Peyer's patch (tissue), 4 donors: ENCODE data around the gene ITGAD. TPM values are rescaled to one million over a fixed set of nuclear protein-coding genes. Genes with fewer than 3 reads are reported as not detected.

Experiments used
- DNase-seq, 3 donors: peaks; one replicate each; pipeline ENCODE4 v3.0.0-alpha.2; 2017 to 2019
- H3K27ac ChIP-seq, 4 donors: fragments of 200-600 bp; sonication (generic); one replicate each; pipeline ENCODE4 v1.5.1; 2016 to 2019
- H3K27me3 ChIP-seq, 2 donors: fragments of 200-600 bp; sonication (generic); one replicate each; pipeline ENCODE4 v1.5.1; 2019
- H3K36me3 ChIP-seq, 3 donors: fragments of 200-600 bp; sonication (generic); one replicate each; pipeline ENCODE4 v1.5.1; 2016 to 2019
- H3K4me1 ChIP-seq, 4 donors: fragments of 200-600 bp; sonication (generic); one replicate each; pipeline ENCODE4 v1.5.1; 2016 to 2019
- H3K4me3 ChIP-seq, 4 donors: fragments of 200-600 bp; sonication (generic); 1 replicate in 3 of 4; 2 replicates in 1 of 4; pipeline ENCODE4 v1.5.1; 2016 to 2019; ENCODE audit warnings: mild to moderate bottlenecking in 1 of 4
- H3K9me3 ChIP-seq, 4 donors: fragments of 200-600 bp; sonication (generic); one replicate each; pipeline ENCODE4 v1.5.1; 2016 to 2019; ENCODE audit warnings: mild to moderate bottlenecking in 1 of 4
- CTCF ChIP-seq, 6 experiments: fragments of 450-650 bp in 4 of 6; fragments of 200-600 bp in 2 of 6; sonication (generic) in 1 of 6; IDR thresholded peaks; one replicate each; pipeline ENCODE4 v1.5.1; 2017 to 2019; ENCODE audit warnings: antibody characterized with exemption in 6 of 6, mild to moderate bottlenecking in 3 of 6, moderate library complexity in 1 of 6
- POLR2A ChIP-seq, 2 donors: fragments of 450-650 bp; IDR thresholded peaks; one replicate each; pipeline ENCODE4 v1.5.1; 2017; ENCODE audit warnings: antibody characterized with exemption in 2 of 2, mild to moderate bottlenecking in 2 of 2, moderate library complexity in 2 of 2
- total RNA-seq, 4 donors: library from RNA; depleted of rRNA; stranded (reverse); fragments of >200 nt; gene quantifications; one replicate each; pipeline ENCODE4 v1.1.0, GENCODE V29; 2016

The ITGAD gene
- total RNA-seq, 4 donors from 2014 or later: 0.83 TPM; not detected in 3

DNA sequence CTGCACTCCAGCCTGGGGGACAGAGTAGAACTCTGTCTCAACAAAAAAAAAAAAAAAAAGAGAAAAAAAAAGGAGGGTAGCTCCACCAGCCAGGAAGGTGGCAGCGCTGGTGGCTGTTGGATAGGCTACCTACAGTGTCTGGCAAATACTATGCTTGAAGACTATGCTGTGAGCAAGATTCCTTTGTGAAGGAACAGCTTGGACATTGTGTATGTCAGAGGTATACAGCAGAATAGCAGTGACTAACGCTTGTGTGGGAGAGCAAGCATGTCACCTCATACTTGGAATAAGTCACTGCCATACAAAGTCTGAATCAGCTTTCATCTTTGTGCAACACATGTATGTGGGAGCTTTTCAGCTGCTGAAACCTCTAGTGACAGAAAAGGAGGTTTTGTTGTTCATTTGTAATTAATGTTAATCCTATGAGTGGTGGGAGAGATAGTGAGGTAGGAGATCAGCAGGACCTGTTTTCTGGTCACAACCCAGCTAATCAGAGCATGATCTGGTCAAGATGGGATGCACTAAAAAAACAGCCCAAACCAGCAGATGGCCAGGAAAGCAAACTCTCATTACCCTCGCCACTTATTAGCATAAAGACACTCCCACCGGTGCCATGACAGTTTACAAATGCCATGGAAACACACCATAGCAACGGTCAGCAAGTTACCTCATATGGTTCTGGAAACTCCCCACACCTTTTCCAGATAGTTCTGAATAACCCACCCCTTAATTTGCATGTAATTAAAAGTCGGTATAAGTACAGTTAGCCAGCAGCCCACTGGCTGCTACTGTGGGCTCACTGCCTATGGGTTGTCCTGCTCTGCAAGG, 6.8 kb upstream of the ITGAD start:
- Histone ChIP-seq H3K27ac (no peak overlapping the region), H3K27me3 (no peaks in the 10 kb centered on the region), H3K4me3 (no peak overlapping the region), H3K4me1 (peaks cover 0 to 9% (median 0%) of the 10 kb centered on the region in 4 donors), H3K9me3 (no peaks in the 10 kb centered on the region), H3K36me3 (no peaks in the 10 kb centered on the region)
- no peak for DNase-seq
- no peak for TF ChIP-seq CTCF (IDR thresholded peaks at IDR 0.05)
- TF ChIP-seq POLR2A (IDR thresholded peaks at IDR 0.05): no peak

GRCh38 chr16:31388535-31388934, 4.6 kb upstream of the ITGAD start:
- no peaks in the 10 kb centered on the region for H3K9me3 ChIP-seq
- no peak for TF ChIP-seq POLR2A (IDR thresholded peaks at IDR 0.05)
- TF ChIP-seq CTCF (IDR thresholded peaks at IDR 0.05): no peak
- H3K36me3 ChIP-seq: no peaks in the 10 kb centered on the region
- no peaks in the 10 kb centered on the region for H3K27me3 ChIP-seq
- no peak overlapping the region for H3K4me3 ChIP-seq
- DNase-seq: no peak
- no peak overlapping the region for H3K27ac ChIP-seq
- H3K4me1 ChIP-seq: peaks cover 0 to 9% (median 0%) of the 10 kb centered on the region in 4 donors

GRCh38 chr16:31390504-31391041, 2.6 kb upstream of the ITGAD start:
- TF ChIP-seq CTCF (IDR thresholded peaks at IDR 0.05) (no peak), POLR2A (IDR thresholded peaks at IDR 0.05) (no peak)
- Histone ChIP-seq H3K9me3 (no peaks in the 10 kb centered on the region), H3K27me3 (no peaks in the 10 kb centered on the region), H3K4me3 (no peak overlapping the region), H3K36me3 (no peaks in the 10 kb centered on the region), H3K4me1 (peaks cover 0 to 4% (median 0%) of the 10 kb centered on the region in 4 donors), H3K27ac (no peak overlapping the region)
- DNase-seq: no peak

DNA sequence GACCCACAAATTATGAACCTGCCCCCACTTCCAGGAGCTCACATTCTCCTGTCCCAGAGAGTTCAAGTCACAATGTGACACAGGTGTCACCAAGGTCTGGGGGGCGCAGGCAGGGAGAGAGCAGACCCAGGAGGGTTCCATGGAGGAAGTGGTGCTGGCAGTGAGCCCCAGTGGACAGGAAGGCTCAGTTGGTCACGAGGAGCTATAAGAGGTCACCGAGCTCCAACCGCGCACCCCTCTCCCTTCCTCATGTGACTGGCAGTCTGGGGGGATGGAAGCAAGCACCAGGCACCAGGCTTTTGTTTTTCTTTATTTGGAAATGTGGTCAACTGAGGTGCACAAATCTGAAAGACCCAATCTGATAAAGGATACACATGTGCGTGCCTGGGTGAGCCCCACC, 2.5 kb downstream of the ITGAD start:
- H3K36me3 ChIP-seq: no peaks in the 10 kb centered on the region
- H3K9me3 ChIP-seq: no peaks in the 10 kb centered on the region
- no peak overlapping the region for H3K27ac ChIP-seq
- H3K4me3 ChIP-seq: no peak overlapping the region
- no peaks in the 10 kb centered on the region for H3K27me3 ChIP-seq
- no peaks in the 10 kb centered on the region for H3K4me1 ChIP-seq
- TF ChIP-seq POLR2A (IDR thresholded peaks at IDR 0.05): no peak
- TF ChIP-seq CTCF (IDR thresholded peaks at IDR 0.05): no peak
- no peak for DNase-seq

- Histone ChIP-seq H3K4me1 (no peaks in the 10 kb centered on the region), H3K36me3 (no peaks in the 10 kb centered on the region), H3K9me3 (no peaks in the 10 kb centered on the region), H3K27ac (no peak overlapping the region), H3K27me3 (no peaks in the 10 kb centered on the region), H3K4me3 (no peak overlapping the region)
- no peak for DNase-seq
- TF ChIP-seq CTCF (IDR thresholded peaks at IDR 0.05) (no peak), POLR2A (IDR thresholded peaks at IDR 0.05) (no peak)
Observed at GRCh38 chr16:31397096-31397660, 4.0 kb downstream of the ITGAD start.
